Superior temporal gyrus (tissue), 1 donor: Measurements from ENCODE around the gene LETM1.
"Not testable (repeated sequence)": the region's sequence is repeated elsewhere in the genome, so short reads cannot be mapped to it uniquely, and the experiment has no call there.

Source experiments
- DNase-seq: peaks from one replicate; pipeline ENCODE4 v3.0.0-alpha.2; 2016; ENCODE audit errors: extremely low spot score

Gene LETM1

GRCh38 chr4:1851575-1852410, 4.2 kb downstream of the LETM1 start:
- no peak for DNase-seq

- DNase-seq = no peak
Measured at GRCh38 chr4:1851160-1851559, 4.8 kb downstream of the LETM1 start.

- DNase-seq = no peak
Measured at GRCh38 chr4:1850276-1850675, 5.7 kb downstream of the LETM1 start.

- DNase-seq = no peak
Measured at GRCh38 chr4:1846580-1846979, 9.4 kb downstream of the LETM1 start.

GRCh38 chr4:1844618-1845017, 11.3 kb downstream of the LETM1 start:
- DNase-seq = not testable (repeated sequence)

- peak; percentile 62 for DNase-seq
Measured at GRCh38 chr4:1843852-1844251, 12.1 kb downstream of the LETM1 start.

- DNase-seq = no peak
Measured at GRCh38 chr4:1842993-1843448, 12.9 kb downstream of the LETM1 start.

GRCh38 chr4:1842339-1842895, 13.5 kb downstream of the LETM1 start:
- no peak for DNase-seq

GRCh38 chr4:1841887-1842210, 14.1 kb downstream of the LETM1 start:
- DNase-seq = no peak

GRCh38 chr4:1841201-1841886, 14.6 kb downstream of the LETM1 start:
- no peak for DNase-seq

GRCh38 chr4:1839282-1839681, 16.7 kb downstream of the LETM1 start:
- no peak for DNase-seq

- no peak for DNase-seq
Measured at GRCh38 chr4:1837069-1837468, 18.9 kb downstream of the LETM1 start.

GRCh38 chr4:1836650-1837049, 19.3 kb downstream of the LETM1 start:
- DNase-seq = no peak

- DNase-seq = not testable (repeated sequence)
Measured at GRCh38 chr4:1835836-1836235, 20.1 kb downstream of the LETM1 start.

- DNase-seq = no peak
Measured at GRCh38 chr4:1834047-1834775, 21.7 kb downstream of the LETM1 start.

- no peak for DNase-seq
Measured at GRCh38 chr4:1833307-1834046, 22.5 kb downstream of the LETM1 start.

GRCh38 chr4:1832690-1833089, 23.3 kb downstream of the LETM1 start:
- DNase-seq = no peak

GRCh38 chr4:1831331-1831730, 24.6 kb downstream of the LETM1 start:
- DNase-seq = no peak

- DNase-seq = no peak
Measured at GRCh38 chr4:1830642-1831228, 25.2 kb downstream of the LETM1 start.

GRCh38 chr4:1830234-1830633, 25.7 kb downstream of the LETM1 start:
- no peak for DNase-seq
